PFSK-1 (cell line): ENCODE measurements around the gene ADAP1.

ENCODE experiments used
- FOXP2 ChIP-seq: optimal IDR thresholded peaks from 2 replicates; pipeline ENCODE3; 2011; ENCODE audit warnings: borderline replicate concordance, control low read depth, inconsistent platforms; ENCODE audit not compliant: insufficient read depth; ENCODE audit errors: extremely low read length, extremely low read depth
- POLR2AphosphoS5 ChIP-seq: IDR thresholded peaks from 2 replicates; pipeline ENCODE4 v1.6.1; 2012; ENCODE audit warnings: low read depth, mild to moderate bottlenecking, control low read depth, low read length, moderate library complexity
- REST ChIP-seq, 2 experiments: IDR thresholded peaks; 2 replicates each; pipeline versions ENCODE4 v1.6.1 to v1.8.0; 2011 to 2012; ENCODE audit warnings: low read depth in 2 of 2, low read length in 2 of 2, control low read depth in 1 of 2, inconsistent platforms in 1 of 2, mild to moderate bottlenecking in 1 of 2, moderate library complexity in 1 of 2; ENCODE audit not compliant: insufficient read depth in 1 of 2
- SIN3A ChIP-seq: IDR thresholded peaks from 2 replicates; pipeline ENCODE4 v1.6.1; 2012; ENCODE audit warnings: mild to moderate bottlenecking, low read length, moderate library complexity, borderline replicate concordance; ENCODE audit not compliant: insufficient read depth

GRCh38 chr7:958221-959200, 4.0 kb upstream of the ADAP1 start:
- TF ChIP-seq POLR2AphosphoS5 (no peak), REST (IDR thresholded peaks at IDR 0.05; ENCODE audit: insufficient read depth in 1 of 2, low read depth in 2 of 2, low read length in 2 of 2) (no peak), FOXP2 (no peak), SIN3A (no peak)
